IPS-11a (cell line): ENCODE measurements around the gene CCL17.

Experiments used
- H3K4me3 ChIP-seq: one replicate; pipeline ENCODE4 v1.5.1; 2013; ENCODE audit warnings: low read depth, low read length, control low read depth

Gene CCL17

DNA sequence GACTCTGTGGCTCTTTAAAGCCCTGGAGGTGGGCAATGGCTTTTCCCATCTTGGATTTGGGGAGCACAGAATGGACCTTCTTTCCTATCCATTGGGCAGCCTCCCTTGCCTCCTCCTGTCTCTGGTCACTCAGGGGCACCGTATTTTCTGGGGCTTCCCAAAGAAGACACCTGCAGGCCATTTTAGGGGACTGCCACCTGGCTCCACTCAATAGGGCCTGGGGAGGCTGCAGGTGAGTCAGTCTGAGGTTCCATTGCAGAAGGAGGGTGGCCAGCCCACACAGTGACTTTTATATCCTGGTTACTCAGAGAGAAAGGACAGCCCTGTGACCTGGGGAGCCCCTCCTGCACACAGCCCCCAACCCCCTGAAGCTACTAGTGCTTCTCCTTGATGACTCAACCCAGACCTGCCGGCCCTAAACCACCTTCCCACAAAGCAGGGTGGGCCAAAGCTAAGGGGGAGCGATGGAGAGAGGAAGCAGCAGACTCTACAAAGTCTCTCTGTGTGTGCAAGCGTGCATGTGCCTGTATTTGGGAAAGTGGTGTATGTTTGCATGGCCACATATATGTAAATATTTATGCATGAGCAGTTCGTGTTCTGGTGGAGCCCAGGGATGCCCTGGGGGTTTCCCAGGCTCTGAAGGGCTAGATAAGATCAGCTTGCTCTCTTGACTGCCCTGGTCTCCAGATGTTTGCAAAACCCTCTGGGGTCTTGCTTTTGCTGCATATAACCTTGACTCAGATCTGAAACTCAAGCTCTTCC lies 27.3 kb upstream of the CCL17 start:
- no peak overlapping the region for H3K4me3 ChIP-seq

DNA sequence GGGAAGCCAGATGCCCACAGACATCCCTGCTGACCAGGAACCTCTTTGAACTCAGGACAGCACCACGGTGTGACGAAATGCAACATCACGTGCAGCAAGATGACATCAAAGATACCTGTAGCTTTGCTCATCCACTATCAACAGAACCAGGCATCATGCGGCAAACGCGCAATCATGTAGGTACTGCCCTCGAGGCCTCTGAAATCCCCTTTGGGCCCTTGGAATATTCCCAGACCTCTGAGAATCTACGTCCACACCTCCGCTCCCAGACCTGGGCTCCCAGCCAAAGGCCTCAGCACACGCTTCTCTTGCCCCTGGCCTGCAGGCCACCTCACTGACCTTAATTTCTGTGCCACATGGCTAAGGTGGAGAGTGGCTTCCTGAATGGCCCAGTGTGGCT lies 25.0 kb upstream of the CCL17 start:
- H3K4me3 ChIP-seq, result no peak overlapping the region

DNA sequence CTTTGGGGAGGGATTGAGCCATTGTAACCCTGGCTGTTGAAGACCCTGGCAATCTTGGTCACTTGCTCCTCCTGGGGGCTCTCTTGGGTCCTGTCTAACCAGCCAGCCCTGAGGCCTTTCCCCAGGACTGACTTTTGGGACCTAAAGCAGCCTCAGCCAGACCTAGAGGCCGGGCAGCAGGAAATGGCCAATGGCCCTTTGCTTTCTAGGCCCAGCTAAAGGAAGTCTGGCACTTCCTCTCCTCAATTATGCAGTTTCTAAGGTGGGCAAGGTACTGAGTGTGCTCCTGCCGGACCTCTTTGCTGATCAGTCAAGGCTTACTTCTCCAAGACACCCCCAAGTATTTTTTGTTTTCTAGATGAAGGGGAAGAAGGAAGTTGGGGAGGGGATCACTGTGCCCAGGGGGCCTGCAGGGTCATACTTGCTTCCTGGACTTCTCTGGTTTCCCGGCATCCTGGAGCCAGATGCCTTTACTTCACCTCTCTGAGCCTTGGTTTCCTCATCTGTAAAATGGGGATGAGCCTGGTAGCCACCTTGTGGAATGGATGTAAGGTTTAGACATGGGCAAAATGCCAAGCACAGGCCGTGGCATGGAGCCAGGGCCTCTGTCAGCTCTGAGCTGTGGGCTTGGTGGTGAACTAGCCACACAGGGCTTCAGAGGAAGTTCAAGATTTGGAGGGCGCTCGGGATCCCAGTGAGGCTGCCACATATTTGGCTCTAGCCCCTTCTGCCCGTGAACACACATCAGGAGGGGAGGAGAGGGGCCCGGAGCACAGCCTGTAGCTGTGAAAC lies 23.7 kb upstream of the CCL17 start:
- no peak overlapping the region for H3K4me3 ChIP-seq

DNA sequence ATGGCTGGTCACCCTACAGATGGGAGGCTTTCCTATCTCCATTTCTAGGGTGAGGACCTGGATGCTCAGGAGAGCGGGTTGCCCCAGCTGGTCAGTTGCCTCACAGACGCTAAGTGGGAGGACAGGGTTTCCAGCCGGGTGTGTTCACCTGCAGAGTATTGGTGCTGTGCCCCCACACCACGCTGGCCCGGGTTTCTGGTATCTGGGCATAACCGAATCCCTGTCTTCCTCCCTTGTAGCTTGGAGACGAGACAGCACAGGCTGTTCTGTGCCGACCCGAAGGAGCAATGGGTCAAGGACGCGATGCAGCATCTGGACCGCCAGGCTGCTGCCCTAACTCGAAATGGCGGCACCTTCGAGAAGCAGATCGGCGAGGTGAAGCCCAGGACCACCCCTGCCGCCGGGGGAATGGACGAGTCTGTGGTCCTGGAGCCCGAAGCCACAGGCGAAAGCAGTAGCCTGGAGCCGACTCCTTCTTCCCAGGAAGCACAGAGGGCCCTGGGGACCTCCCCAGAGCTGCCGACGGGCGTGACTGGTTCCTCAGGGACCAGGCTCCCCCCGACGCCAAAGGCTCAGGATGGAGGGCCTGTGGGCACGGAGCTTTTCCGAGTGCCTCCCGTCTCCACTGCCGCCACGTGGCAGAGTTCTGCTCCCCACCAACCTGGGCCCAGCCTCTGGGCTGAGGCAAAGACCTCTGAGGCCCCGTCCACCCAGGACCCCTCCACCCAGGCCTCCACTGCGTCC lies 22.6 kb upstream of the CCL17 start:
- no peak overlapping the region for H3K4me3 ChIP-seq

DNA sequence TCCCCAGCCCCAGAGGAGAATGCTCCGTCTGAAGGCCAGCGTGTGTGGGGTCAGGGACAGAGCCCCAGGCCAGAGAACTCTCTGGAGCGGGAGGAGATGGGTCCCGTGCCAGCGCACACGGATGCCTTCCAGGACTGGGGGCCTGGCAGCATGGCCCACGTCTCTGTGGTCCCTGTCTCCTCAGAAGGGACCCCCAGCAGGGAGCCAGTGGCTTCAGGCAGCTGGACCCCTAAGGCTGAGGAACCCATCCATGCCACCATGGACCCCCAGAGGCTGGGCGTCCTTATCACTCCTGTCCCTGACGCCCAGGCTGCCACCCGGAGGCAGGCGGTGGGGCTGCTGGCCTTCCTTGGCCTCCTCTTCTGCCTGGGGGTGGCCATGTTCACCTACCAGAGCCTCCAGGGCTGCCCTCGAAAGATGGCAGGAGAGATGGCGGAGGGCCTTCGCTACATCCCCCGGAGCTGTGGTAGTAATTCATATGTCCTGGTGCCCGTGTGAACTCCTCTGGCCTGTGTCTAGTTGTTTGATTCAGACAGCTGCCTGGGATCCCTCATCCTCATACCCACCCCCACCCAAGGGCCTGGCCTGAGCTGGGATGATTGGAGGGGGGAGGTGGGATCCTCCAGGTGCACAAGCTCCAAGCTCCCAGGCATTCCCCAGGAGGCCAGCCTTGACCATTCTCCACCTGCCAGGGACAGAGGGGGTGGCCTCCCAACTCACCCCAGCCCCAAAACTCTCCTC lies 21.9 kb upstream of the CCL17 start:
- no peak overlapping the region for H3K4me3 ChIP-seq

DNA sequence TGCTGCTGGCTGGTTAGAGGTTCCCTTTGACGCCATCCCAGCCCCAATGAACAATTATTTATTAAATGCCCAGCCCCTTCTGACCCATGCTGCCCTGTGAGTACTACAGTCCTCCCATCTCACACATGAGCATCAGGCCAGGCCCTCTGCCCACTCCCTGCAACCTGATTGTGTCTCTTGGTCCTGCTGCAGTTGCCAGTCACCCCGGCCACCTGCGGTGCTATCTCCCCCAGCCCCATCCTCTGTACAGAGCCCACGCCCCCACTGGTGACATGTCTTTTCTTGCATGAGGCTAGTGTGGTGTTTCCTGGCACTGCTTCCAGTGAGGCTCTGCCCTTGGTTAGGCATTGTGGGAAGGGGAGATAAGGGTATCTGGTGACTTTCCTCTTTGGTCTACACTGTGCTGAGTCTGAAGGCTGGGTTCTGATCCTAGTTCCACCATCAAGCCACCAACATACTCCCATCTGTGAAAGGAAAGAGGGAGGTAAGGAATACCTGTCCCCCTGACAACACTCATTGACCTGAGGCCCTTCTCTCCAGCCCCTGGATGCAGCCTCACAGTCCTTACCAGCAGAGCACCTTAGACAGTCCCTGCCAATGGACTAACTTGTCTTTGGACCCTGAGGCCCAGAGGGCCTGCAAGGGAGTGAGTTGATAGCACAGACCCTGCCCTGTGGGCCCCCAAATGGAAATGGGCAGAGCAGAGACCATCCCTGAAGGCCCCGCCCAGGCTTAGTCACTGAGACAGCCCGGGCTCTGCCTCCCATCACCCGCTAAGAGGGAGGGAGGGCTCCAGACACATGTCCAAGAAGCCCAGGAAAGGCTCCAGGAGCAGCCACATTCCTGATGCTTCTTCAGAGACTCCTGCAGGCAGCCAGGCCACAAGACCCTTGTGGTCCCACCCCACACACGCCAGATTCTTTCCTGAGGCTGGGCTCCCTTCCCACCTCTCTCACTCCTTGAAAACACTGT lies 21.0 kb upstream of the CCL17 start:
- no peak overlapping the region for H3K4me3 ChIP-seq

DNA sequence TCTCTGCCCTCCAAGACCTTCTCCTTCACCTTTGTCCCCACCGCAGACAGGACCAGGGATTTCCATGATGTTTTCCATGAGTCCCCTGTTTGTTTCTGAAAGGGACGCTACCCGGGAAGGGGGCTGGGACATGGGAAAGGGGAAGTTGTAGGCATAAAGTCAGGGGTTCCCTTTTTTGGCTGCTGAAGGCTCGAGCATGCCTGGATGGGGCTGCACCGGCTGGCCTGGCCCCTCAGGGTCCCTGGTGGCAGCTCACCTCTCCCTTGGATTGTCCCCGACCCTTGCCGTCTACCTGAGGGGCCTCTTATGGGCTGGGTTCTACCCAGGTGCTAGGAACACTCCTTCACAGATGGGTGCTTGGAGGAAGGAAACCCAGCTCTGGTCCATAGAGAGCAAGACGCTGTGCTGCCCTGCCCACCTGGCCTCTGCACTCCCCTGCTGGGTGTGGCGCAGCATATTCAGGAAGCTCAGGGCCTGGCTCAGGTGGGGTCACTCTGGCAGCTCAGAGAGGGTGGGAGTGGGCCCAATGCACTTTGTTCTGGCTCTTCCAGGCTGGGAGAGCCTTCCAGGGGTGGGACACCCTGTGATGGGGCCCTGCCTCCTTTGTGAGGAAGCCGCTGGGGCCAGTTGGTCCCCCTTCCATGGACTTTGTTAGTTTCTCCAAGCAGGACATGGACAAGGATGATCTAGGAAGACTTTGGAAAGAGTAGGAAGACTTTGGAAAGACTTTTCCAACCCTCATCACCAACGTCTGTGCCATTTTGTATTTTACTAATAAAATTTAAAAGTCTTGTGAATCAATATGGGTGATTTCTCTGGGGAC lies 20.1 kb upstream of the CCL17 start:
- H3K4me3 ChIP-seq, result no peak overlapping the region

DNA sequence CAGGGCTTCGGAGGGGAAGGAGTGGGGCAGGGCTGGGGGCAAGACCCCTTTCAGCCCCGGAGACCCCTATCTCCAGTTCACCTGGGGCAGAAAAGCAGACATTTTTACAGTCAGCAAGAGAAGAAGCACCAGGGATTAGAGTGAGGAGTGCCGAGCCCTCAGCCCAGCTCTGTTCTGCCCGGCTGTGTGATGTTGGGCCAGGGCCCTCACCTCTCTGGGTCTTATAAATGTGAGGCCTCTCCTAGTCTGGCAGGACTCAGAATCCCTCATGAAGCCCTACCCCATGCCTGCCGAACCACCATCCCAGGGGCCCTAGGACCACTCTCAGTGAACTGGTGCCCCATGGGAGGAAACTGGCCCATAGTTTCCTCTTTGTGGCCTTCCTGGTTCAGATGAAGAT lies 19.5 kb upstream of the CCL17 start:
- no peak overlapping the region for H3K4me3 ChIP-seq

DNA sequence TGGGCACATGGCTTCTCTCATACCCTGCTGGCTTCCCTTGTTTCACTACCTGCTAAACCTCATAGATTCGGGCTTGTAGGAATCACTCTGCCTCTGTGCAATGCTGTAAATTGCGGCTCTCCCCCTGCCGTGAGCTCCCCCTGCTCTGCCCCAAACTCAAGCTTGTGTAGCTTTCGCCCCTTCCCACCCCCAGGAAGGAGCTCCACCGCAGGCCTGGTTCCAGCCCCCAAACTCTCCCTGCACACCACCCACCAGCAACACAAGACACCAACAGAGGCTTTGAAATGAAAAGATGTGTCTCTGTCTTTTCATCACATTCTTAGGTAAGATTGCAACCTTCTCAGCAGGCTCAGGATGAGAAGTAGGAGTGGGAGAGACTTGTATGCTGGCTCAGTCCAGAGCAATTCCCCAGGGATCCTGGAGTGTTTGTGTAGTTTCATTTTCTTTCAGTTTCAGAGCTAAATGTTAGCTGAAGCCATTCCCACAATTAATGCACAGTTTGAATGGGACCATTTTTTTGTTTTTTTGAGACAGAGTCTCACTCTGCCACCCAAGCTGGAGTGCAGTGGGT lies 18.1 kb upstream of the CCL17 start:
- no peak overlapping the region for H3K4me3 ChIP-seq

DNA sequence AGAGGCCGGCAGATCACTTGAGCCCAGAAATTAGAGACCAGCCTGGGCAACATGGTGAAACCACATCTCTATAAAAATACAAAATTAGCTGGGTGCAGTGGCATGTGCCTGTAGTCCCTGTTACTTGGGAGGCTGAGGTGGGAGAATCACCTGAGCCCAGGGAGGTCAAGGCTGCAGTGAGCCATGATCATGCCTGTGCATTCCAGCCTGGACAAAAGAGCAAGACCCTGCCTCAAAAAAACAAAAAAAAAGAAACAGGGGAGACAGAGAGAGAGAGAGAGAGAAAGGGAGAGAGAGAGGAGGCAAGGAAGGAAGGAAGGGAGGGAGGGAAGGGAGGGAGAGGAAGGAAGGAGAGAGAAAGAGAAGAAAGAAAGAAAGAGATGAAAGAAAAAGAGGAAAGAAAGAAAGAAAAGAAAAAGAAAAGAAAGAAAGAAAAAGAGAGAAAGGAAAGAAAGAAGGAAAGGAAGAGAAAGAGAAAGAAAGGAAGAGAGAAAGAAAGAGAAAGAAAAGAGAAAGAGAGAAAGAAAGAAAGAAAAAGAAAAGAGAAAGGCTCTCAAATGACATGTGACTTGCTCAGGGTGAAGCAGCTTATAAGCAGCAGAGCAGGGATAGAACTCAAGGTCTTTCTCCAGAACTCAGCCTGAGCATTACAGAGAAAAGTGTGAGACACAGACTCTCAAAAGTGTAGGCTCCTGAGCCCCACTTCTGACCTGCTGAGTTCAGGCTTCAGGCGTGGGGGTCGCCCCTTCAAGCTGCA lies 16.8 kb upstream of the CCL17 start:
- no peak overlapping the region for H3K4me3 ChIP-seq

DNA sequence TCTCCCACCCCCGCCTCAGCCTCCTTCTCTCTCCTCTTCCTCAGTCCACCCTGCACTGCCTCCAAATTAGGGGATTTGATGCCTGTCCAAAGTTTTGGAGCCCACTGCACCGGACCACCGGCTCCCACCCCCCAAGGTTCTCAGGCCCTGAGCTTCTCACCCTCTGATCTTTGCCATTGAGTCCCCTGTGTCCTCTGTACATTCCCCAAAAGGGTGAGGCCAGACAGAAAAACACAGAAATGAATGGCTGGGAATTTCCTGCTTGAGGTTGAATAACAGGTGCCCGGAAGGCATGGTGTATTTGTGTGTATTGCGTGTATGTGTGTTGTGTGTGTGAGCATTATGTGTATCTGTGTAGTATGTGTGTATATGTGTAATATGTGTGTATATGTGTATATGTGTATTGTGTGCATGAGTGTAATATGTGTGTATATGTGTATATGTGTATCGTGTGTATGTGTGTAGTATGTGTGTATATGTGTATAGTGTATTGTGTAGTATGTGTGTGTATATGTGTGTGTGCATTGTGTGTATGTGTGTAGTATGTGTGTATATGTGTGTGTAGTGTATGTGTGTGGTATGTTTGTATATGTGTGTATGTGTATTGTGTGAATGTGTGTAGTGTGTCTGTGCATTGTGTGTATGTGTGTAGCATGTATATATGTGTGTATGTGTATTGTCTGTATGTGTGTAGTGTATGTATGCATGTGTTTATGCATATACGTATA lies 16.0 kb upstream of the CCL17 start:
- H3K4me3 ChIP-seq, result no peak overlapping the region

DNA sequence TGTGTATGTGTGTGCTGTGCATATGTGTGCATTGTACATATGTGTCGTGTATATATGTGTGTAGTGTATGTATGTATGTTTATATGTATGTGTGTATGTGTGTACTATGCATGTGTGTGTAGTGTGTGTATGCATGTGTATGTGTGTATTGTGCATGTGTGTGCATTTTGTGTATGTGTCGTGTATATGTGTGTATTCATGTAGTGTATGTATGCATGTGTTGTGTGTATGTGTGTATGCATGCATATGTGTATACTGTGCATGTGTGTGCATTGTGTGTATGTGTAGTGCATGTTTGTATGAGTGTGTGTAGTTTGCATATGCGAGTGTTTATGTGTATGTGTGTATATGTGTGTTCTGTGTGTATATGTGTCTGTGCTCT lies 15.5 kb upstream of the CCL17 start:
- H3K4me3 ChIP-seq, result no peak overlapping the region

DNA sequence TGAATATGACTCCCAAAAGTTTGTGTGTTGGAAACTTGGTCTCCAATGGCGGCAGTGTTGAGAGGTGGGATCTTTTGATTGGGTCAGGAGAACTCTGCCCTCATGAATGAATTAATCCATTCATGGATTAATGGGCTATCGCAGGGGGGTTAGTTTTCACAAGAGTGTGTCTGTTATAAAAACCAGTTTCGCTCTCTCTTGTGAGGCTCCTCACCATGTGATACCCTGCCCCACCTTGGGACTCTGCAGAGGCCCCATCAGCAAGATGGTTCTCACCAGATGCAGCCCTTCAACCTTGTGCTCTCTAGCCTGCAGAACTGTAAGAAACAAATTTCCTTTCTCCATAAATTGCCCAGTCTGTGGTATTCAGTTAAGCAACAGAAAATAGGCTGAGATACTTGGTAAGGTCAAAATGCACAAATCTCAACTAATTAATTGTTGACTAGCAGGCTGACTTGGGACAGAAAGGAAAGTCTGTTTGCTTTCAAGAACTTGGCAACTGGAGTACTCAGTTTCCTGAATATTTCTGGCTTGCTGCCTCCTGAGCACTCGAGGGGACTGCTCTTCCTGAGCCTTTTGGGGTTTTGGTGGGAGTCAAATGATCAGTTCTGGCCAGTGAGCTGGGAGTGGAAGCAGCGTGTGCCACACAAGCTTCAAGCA lies 13.8 kb upstream of the CCL17 start:
- H3K4me3 ChIP-seq, result no peak overlapping the region

DNA sequence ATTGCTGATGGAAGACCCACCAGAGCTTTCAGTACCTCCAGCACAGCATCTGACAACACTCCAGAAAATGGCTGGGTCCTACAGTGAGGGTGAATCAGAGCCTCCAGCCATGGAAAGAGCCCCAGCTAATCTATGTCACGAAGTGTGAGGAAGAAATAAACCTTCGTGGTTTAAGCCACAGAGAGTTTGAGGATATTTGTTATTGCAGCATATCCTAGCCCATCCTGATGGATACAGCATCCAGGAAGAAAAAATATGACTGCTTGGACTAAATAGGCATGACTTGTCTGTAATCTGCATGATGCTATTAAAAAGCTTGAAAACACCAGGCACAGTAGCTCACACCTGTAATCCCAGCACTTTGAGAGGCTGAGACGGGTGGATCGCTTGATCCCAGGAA lies 13.3 kb upstream of the CCL17 start:
- no peak overlapping the region for H3K4me3 ChIP-seq

DNA sequence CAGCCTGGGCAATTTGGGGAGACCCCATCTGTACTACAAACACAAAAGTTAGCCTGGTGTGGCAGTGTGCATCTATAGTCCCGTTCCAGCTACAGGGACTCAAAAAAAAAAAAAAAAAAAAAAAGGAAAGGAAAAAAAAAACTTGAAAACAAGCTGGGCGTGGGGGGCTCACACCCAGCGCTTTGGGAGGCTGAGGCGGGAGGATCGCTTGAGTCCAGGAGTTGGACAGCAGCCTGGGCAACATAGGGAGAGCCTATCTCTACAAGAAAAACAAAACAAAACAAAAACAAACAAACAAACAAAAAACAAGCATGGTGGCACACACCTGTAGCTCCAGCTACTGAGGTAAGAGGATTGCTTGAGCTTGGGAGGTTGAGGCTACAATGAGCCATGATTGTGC lies 12.9 kb upstream of the CCL17 start:
- no peak overlapping the region for H3K4me3 ChIP-seq

DNA sequence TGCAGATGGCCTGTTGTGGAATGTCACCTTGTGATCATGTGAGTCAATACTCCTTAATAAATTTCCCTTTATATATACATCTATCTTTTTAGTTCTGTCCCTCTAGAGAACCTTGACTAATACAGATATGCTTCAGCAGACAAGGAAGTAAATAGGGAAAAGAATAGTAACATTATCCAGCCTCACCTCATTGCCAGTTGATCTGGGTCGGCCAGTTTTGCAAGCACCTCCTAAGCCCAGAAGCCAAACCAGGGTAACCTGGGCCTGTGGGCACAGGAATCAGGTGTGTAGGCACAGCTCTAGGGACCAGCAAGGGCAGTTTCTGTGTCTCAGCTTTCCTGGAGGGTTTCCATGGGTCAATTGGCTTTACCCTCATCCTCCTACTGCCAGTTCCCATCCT lies 11.9 kb upstream of the CCL17 start:
- no peak overlapping the region for H3K4me3 ChIP-seq

DNA sequence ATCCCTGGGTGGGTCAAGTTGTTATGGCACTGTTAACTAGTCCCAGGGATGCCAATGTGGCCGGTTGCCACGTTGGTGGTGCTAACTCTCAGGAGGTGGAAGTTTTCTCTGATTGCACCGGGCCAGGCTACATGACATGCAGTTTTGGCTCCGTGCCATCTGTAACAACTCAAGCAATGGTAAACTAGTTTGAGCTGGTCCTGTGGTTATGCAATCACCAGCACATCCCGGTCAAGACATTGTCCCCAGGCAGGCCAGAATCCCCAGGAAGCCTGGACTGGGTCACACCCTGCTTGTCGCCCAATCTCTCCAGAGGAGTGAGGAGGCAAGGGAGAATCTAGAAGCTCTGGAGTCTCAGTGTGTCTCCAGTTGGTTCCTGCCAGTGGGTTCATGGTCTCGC lies 10.1 kb upstream of the CCL17 start:
- H3K4me3 ChIP-seq, result no peak overlapping the region
